Measurements from ENCODE around the gene RILP.

RILP gene

DNA sequence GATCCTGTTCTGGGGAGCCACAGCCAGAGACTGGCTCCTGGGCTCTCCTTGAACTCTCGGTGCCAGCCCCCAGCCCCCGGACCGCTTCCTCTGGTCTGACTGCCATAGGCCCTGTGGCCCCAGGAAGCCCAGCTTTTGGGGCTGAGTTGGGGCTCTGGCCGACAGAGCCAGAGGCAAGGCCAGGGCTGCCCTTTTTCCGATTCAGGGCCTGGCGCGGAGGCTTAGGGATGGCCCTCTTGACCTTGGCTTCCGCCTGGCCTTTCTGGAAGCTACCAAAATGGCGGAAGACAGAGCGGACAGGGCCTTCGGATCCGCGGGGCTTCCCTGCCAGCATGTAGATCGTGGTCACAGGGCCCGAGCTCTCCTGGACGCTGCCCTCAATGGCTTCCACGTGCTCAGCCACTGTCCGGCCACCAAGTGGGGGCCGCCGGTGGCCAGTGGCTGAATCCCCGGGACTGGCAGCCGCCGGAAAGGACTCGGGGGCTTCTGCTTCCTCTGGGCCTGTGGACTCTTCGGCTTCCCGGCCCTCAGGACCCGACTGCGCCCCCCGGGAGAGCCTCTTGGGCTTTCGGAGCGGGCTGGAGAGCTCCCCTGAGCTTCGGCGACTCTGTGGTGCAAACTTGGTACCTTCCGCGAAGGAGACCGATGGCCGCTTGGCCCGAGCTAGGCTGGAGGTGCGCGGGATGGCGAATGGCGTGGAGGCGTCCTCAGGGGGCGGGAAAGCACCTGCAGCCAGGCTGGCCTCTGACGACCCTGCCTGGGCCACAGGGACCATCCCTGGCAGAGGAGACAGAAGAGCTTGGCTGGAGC lies 14.6 kb downstream of the RILP start:
- DNase-seq (ENCODE audit: low read depth in 1 of 2, low spot score in 1 of 2): no peak
- no peak for TF ChIP-seq JUND (IDR thresholded peaks at IDR 0.05; ENCODE audit: low read depth)
- in situ Hi-C loops (cut with HindIII; ENCODE audit: low pct_unique_long_range_greater_than_20kb, low sequenced_read_pairs): no loop called here

DNA sequence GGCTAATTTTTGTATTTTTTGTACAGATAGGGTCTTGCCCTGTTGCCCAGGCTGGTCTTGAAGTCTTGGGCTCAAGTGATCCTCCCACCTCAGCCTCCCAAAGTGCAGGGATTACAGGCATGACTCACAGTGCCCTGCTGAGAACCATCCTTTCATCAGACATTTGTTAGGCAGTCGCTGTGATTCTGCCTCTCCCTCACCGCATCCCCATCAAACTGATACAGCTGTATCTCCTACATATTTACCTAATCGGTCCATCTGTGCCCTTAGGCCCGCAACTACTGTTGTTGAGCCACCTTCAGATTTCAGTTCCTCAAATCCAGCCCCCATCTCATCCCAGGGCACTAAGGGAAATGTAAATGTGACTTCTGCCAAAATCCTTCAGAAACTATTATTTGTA lies 19.0 kb downstream of the RILP start:
- in situ Hi-C loops (cut with HindIII; ENCODE audit: low pct_unique_long_range_greater_than_20kb, low sequenced_read_pairs): no loop called here
- DNase-seq (ENCODE audit: low read depth in 1 of 2, low spot score in 1 of 2): no peak
- no peak for TF ChIP-seq JUND (IDR thresholded peaks at IDR 0.05; ENCODE audit: low read depth)

DNA sequence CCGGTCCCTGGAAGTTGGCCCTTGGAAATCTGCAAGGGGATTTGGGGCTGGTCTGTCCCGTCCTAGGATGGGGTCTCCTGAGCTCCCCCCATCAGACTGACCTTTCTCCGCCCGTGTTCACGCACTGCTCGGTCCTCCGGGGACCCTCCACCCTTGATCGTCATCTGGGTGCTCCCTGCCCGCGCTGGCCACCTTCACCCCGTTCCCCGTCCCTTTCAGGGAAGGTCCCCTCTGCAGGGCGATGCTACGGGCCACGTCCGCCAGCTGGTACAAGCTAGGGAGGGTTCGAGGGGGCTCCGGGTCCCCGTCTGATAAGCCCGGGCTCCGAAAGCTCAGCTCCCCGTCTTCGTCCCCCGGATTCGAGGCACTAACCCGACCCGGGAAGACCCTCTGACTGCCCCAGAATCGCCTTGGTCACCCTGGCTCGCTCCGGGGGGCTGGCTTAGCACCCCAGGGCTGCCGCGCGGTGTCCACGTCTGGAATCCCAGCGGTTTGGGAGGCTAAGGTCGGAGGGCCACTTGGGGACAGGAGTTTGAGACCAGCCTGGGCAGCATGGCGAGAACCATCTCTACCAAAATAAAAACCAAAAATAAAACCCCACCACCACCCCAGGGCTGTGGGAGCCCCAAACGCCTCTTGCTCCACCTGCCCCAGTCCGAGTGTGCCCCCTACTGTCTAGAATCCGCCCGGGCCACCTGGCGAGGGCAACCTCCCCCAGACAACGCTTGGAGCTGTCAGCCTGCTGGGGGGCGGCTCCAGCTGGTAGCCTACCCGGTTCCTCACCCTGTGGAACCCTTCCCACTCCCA lies 20.0 kb downstream of the RILP start:
- in situ Hi-C loops (cut with HindIII; ENCODE audit: low pct_unique_long_range_greater_than_20kb, low sequenced_read_pairs): no loop called here

DNA sequence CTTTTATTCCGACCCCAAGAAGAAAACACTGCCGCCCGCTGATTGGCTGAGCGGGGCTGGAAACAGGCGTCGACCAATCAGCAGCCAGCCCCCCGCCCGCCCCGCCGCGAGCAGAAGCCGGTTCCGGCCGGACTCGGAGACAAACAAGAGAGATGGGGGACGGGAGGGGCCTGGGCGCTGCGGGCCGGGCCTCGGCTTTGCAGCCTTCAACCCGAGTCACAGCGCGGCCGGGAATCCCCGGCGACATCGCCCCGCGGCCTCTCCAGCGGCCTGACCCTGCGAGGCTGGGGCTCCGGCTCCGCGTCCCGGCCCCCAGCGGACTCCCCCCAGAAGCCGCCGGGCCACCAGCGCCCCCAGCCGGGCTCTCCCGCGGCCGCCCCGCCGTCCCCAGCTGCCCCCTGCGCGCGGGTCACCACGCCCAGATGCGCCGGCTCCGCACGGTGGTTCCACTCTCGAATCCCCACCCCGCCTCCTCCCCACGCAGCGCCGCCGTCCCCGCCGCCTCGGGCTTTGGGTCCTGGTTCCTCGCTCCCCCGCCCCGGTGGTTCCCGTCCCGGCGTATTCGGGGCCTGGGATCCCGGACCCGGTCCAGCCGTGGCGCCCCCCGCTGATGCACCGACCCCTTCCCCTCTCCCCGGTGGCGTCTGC lies 20.7 kb downstream of the RILP start:
- peak; percentile 95 to 96 for DNase-seq (ENCODE audit: low read depth in 1 of 2, low spot score in 1 of 2)
- in situ Hi-C loops (cut with HindIII; ENCODE audit: low pct_unique_long_range_greater_than_20kb, low sequenced_read_pairs): no loop called here
- TF ChIP-seq JUND (IDR thresholded peaks at IDR 0.05; ENCODE audit: low read depth): no peak

More for the DNA sequence above, 20.0 kb downstream of the RILP start:
- DNase-seq (ENCODE audit: low read depth in 1 of 2, low spot score in 1 of 2): peak in 1 of 2 experiments; percentile 66
- no peak for TF ChIP-seq JUND (IDR thresholded peaks at IDR 0.05; ENCODE audit: low read depth)

DNA sequence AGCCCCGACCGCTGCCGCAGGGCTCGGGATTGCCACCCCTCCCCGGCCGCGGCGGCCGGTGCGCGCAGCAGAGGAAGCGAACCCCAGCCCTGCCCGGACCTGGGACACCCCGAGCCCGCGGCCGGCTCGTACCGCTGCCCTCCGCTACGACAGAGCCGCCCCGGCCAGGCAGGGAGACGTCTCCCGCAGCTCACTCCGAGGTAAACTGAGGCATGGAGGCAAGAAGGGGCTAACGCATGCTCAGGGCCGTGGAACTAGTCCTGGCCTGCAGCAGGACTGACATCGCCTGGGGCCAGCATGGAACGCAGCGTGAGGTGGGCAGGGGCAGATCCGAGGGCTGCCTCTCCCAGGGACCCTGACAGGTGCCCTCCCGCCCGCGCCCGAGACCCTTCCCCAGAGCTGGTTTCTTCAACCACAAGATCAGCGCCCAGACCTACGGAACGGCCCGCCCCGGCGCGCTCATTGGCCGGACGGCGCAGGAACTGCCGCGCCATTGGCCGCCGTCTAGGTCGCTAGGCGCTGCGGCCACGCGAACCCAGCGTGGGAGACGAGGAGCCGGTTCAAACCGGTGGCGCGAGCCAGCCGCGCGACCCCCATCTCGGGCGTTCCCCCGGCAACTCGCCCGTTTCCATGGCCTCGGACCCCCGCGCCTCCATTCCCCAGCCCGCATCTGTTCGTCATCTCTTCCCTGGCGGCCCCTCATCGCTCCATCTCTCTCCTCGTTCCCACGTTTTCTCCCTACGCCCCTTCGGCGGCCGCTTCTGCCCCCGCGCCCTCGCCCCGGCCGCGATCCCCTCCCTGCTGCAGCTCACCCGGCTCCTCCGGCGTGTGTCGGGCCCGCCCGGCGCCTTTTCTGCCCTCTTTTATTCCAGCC lies 21.4 kb downstream of the RILP start, which contains the start of gene SLC43A2:
SLC43A2 (minus strand) TSS at position 853 of the 874 bp plus-strand sequence. CDS start 960 bp downstream, outside the sequence.
- TF ChIP-seq JUND (IDR thresholded peaks at IDR 0.05; ENCODE audit: low read depth): no peak
- in situ Hi-C loops (cut with HindIII; ENCODE audit: low pct_unique_long_range_greater_than_20kb, low sequenced_read_pairs): no loop called here
- DNase-seq (ENCODE audit: low read depth in 1 of 2, low spot score in 1 of 2): peak; percentile 81 to 95

DNA sequence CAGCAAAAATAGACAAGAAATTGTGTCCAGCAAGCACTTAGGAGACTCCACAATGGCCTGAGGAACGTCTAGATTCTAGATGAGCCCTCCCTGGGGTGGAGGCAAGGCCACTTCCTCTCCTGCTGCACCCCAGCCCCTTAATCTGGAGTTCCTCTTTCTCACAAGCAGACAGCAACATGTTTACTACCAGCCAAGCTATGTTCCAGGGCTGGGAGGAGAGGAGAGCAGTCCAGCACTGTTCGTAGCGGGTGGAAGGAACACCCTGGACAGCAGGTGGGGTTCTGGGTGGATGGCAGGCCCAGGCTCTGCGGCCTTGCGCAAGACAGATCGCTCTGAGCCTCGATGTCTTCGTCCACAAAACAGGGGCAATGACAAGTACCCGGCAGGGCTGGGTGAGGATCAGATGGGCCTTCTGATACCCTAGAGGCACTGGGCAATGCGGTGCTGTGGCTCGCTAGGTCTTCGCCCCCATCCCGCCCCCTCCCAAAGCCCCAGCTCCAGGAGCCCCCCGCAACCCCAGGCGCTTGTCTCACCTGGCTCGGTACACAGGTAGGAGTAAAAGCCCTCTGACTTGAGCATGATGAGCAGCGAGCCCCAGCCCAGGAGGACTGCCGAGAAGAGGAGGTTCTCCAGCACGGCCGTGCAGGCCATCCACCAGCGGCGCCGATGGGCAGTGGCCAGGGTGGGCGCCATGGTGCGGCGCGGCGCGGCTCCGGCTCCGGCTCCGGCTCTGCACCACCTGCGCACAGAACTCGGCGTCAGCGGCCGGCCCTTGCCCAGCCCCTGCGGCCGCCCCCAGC lies 22.3 kb downstream of the RILP start:
- DNase-seq (ENCODE audit: low read depth in 1 of 2, low spot score in 1 of 2): no peak
- in situ Hi-C loops (cut with HindIII; ENCODE audit: low pct_unique_long_range_greater_than_20kb, low sequenced_read_pairs): no loop called here
- no peak for TF ChIP-seq JUND (IDR thresholded peaks at IDR 0.05; ENCODE audit: low read depth)

DNA sequence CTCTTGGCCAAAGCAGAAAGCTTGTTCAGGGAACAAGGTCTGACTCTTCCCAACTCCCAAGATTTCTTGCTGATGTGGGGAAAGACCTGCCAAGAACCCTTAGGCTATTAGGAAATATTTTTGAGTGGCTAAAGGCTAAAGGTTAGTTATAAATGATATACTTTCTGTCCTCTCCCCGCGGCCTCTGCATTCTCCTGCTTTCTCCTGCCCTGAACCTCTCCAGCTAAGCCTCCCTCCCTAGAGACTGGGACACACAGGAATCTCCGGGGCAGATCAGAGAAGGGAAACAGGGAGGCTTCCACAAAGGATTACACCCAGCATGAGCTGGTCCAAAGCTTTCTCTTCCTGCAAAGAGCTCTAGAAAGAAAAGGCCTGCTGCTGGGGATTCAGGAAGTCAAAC lies 23.3 kb downstream of the RILP start:
- DNase-seq (ENCODE audit: low read depth in 1 of 2, low spot score in 1 of 2): no peak
- in situ Hi-C loops (cut with HindIII; ENCODE audit: low pct_unique_long_range_greater_than_20kb, low sequenced_read_pairs): no loop called here
- no peak for TF ChIP-seq JUND (IDR thresholded peaks at IDR 0.05; ENCODE audit: low read depth)

DNA sequence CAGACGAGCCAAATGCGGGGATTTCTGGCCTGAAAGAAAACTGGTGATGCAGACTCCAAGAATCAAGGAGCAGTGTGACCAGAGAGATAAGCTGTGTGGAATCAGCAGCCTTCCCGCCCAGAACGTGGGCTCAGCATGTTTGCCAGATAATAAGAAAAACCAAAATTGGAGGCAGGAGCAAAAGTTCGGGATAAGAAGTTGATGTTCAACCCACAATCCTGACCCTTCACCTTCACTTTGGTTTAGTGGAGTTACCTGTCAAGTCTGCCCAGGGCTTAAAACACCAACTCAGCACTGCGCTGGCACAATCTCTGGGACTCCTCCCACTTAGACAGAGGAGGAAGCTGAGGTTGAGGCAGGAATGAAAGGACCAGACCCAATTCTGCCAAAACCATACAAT lies 24.1 kb downstream of the RILP start:
- DNase-seq (ENCODE audit: low read depth in 1 of 2, low spot score in 1 of 2): no peak
- in situ Hi-C loops (cut with HindIII; ENCODE audit: low pct_unique_long_range_greater_than_20kb, low sequenced_read_pairs): no loop called here
- no peak for TF ChIP-seq JUND (IDR thresholded peaks at IDR 0.05; ENCODE audit: low read depth)

DNA sequence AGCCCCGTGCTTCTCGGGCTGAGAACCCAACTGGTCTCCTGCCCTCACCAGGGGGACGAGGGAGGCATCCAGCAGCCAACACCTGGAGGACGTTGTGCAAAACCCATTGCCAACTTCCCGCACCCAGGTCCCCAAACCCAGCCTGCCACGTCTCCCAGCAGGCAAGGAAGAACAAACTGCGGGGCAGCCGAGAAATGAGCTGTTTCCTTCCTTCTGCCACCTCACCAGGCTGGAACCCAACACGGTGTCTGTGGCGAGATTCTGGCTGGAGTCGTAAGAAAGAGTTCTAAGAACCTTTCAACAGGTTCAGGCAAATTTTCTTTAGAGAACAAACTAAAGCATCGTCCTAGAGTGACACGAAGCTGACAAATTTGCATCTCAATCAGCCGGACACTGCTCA lies 24.6 kb downstream of the RILP start:
- no peak for TF ChIP-seq JUND (IDR thresholded peaks at IDR 0.05; ENCODE audit: low read depth)
- no peak for DNase-seq (ENCODE audit: low read depth in 1 of 2, low spot score in 1 of 2)
- in situ Hi-C loops (cut with HindIII; ENCODE audit: low pct_unique_long_range_greater_than_20kb, low sequenced_read_pairs): no loop called here

DNA sequence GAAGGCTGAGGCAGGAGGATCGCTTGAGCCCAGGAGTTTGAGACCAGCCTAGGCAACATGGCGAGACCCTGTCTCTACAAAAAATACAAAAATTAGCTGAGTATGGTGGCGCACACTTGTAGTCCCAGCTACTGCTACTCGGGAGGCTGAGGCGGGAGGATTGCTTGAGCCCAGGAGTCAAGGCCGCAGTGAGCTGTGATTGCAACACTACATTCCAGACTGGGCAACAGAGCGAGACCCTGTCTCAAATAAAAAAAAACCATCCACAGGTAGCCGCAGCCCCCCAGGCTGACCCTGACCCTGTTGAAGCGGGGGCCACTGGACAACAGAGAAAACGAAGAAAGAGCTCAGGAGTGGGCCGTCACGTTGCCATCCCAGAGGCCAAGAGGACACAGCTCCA lies 25.0 kb downstream of the RILP start:
- no peak for TF ChIP-seq JUND (IDR thresholded peaks at IDR 0.05; ENCODE audit: low read depth)
- in situ Hi-C loops (cut with HindIII; ENCODE audit: low pct_unique_long_range_greater_than_20kb, low sequenced_read_pairs): no loop called here
- no peak for DNase-seq (ENCODE audit: low read depth in 1 of 2, low spot score in 1 of 2)

DNA sequence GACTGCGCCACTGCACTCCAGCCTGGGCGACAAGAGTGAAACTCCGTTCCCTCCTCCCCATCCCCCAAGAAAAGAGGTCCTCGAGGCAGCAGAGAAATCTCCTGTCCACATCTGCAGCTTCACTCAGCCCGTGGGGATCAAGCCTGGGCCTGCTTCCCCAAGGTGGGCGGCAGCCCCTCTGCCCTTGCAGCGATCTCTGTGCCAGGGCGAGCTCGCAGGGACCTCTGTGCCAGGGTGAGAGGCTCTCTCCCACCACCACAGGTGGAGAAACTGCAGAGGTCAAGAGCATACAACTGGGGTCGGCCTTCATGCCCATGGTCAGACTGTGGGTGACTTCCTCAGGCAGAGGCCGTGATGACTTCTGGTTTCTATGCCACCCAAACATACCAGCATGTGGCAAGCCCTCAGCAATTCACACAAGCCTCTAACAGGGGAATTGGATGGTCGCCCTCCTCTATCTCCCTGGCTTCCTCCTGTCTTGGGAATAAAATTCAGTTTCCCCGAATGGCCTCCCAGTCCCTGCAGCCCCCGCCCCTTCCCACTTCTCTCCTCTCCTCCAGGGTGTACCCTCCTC lies 26.5 kb downstream of the RILP start:
- DNase-seq (ENCODE audit: low read depth in 1 of 2, low spot score in 1 of 2): no peak
- in situ Hi-C loops (cut with HindIII; ENCODE audit: low pct_unique_long_range_greater_than_20kb, low sequenced_read_pairs): no loop called here
- TF ChIP-seq JUND (IDR thresholded peaks at IDR 0.05; ENCODE audit: low read depth): no peak

Measured in T47D (cell line).